Umbilical cord (tissue), 2 donors: Measurements from ENCODE around the gene SKA1. TPM values are rescaled to one million over a fixed set of nuclear protein-coding genes. Genes with fewer than 3 reads are reported as not detected.

Experiments
- DNase-seq: peaks from one replicate; pipeline ENCODE4 v3.0.0-alpha.2; 2015; ENCODE audit warnings: low spot score
- total RNA-seq: library from RNA; depleted of rRNA; stranded (reverse); fragments of >200 nt; gene quantifications from one replicate; pipeline ENCODE4 v1.2.3, GENCODE V29; 2014; ENCODE audit warnings: low replicate concordance; ENCODE audit not compliant: insufficient read depth

The SKA1 gene, protein sequence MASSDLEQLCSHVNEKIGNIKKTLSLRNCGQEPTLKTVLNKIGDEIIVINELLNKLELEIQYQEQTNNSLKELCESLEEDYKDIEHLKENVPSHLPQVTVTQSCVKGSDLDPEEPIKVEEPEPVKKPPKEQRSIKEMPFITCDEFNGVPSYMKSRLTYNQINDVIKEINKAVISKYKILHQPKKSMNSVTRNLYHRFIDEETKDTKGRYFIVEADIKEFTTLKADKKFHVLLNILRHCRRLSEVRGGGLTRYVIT
- total RNA-seq, result 2.9 TPM

DNA sequence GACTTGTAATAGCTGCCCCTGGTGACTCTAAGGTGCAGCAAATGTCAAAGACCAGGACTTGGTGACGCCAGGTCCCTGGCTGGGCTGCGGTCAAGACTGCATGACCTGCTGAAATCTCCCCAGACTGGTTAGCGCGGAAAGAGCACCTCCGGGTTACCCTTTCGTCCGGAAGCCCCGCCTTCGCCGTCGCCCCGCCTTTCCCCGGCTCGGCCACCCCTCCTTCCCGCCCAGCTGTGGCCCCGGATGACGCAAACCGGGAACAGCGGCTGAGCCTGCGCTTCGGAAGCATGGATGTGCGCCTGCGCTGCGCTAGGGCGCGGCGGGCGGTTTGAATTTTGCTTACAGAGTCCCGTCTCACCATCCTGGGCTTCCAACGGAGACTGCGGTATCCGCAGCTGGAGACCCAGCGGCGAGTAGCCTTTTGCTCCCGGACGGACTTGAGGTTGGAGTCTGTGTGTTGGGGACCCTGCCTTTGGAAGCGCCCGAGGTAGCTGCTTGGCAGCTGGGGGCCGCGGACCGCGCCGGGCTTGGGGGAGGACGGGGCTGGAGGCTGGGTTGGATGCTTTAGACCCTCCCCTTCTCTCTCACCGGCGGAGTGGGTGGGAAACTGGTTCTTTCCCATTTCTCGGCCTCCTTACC, at the start of gene SKA1:
TSS of gene SKA1 (plus strand) at position 294 of the 639 bp plus-strand sequence. CDS start 785 bp downstream, outside the sequence.
- DNase-seq, result peak; percentile 96

DNA sequence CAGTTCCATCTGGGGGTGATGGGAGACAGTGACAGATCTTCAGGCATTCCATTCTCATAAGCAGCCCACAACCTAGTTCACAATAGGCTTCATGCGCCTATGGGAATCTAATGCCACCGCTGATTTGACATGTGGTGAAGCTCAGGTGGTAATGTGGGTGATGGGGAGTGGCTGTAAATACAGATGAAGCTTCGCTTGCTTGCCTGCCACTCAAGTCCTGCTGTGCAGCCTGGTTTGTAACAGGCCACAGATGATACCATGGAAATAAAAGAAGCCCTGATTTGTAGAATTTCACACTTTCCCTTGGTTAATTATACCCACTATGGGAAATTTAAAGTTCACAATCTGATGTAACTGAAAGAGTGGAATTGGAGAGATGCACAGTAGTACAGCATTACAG, 46.9 kb upstream of the SKA1 start:
- no peak for DNase-seq

DNA sequence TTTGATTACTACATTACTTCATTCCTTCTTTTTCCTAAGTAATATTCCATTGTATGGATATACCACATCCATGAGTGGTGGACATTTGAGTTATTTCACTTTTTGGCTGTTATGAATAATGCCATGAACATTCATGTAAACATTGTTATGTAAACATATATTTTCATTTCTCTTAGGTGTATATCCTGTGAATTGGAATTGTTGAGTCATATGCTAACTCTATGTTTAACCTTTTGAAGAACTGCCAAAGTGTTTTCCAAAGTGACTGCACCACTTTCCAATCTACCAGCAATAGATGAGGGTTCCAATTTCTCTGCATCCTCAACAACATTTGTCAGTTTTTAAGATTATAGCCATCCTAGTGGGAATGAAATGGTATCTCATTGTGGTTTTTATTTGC, 44.7 kb upstream of the SKA1 start:
- no peak for DNase-seq

DNA sequence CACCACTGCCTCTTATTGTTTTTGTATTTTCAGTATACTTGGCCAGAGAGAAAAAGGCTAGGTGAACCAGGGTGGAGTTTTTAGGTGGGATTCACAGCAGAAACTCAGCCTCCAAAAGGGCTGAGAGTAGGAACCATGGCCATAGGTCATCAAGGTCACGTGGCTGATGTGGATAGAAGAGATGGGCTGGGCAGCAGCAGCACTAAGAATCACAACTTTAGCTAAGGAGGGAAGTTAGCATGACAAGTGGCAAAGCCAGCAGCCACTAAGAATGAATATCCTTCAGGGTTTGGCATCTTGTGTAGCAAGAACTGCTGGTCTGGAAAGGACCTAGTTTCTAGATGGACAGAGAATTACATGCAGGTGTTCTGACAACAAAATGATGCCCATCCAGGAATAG, 43.2 kb upstream of the SKA1 start:
- no peak for DNase-seq

DNA sequence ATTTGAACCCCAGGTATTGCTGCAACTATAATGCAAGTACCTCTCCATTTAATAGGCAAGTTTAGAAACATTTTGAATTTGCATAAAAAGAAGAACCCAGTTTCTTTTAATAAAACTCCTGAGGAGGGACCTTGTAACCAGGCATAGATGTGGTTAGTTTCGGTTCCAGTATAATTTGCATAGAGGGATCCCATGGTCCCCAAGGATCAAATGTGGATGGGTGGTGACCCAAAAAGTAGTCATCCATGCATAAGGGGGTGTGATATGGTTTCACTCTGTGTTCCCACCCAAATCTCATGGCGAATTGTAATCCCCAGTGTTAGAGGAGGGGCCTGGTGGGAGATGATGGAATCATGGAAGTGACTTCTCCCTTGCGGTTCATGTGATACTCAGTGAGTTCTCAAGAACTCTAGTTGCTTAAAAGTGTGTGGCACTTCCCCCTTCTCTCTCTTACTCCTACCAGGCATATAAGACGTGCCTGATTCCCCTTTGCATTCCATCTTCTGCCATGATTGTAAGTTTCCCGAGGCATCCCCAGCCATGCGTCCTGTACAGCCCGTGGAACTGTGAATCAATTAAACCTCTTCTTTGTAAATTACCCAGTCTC, 40.2 kb upstream of the SKA1 start:
- no peak for DNase-seq

DNA sequence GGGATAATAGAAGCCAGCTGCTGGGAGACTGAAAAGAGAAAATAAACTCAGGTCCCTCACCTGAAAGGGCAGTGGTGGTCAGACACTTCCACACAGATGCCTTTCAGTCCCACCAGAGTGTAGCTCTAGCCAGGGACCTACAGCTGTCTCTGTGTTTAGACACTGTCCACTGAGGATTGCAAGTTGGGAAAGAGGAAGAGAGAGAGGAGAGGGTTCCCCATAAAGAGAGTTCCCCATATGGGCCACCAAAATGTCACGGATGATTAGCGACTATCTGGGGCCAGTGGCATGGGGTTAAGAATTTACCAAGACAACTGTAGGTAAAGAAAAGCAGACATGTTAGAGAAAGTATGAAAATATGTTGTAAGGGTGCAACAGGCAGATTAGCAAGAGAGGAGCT, 36.7 kb upstream of the SKA1 start:
- no peak for DNase-seq

DNA sequence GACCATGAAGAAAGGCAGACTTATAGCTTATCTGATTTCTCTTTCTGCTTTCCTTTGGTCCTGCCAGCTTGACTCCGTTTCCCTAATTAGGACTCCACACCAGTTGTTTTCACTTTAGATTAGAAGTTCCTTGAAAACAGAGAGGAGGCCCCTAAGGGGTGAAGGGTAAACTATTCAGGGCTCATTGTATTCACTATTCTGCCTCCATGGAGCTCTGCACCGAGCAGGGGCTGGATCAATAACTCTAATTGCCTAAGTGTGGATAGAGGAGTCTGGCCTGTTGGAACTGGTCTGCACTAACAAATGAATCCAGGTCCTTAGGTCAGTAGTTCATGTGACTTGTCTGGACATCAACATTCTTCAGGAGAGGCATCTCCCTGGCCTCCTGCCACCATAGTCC, 36.1 kb upstream of the SKA1 start:
- DNase-seq, result no peak

DNA sequence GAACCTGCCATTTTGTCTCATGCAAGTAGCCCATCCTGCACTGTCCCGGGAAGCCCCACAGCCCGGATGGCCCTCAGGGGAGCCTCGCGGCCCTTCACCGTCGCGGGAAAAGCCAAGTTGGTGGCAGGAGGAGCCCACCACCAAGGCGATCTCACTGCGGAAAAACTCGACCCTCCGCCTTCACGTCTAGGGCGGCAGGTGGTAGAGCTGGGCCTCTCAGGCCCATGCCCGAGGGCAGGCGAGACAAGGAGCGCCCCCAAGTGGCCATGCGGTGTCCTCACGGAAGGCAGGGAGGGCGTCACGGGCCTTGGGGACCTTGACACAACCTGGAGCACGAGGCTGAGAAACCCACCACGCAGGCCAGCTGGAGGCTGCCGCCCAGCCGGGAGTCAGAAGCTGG, 34.8 kb upstream of the SKA1 start:
- DNase-seq, result no peak

DNA sequence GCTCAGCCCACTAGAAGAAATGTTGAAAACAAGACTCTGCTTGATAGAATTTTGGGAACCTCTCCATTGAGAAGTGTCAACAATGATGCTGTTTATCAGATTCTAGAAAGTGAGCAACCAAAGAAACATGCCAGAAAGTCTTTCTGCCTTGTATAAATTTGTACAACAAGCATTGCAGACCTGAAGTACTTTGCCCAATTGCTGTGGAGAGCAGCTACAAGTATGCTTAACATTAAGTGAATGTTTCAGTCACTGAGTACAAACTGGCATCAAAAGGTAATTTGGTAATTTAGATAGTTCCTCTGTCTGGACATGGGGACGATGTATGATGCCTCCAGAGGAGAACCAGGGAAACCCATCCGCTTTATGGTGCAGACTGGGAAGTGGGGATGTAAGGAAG, 33.4 kb upstream of the SKA1 start:
- no peak for DNase-seq

DNA sequence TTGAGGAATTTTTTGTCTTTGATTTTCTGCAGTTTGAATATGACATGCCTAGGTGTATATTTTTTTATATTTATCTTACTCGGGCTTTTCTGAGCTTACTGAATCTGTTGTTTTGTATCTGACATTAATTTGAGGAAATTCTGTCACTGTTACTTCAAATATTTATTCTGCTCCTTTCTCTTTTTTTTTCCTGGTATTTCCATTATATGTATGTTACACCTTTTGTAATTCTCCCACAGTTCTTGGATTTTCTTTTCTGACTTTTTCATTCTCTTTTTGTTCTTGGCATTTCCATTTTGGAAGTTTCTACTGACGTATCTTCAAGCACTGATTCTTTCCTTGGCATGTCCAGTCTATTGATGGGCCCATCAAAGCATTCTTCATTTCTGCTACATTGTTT, 24.1 kb upstream of the SKA1 start:
- DNase-seq, result no peak

DNA sequence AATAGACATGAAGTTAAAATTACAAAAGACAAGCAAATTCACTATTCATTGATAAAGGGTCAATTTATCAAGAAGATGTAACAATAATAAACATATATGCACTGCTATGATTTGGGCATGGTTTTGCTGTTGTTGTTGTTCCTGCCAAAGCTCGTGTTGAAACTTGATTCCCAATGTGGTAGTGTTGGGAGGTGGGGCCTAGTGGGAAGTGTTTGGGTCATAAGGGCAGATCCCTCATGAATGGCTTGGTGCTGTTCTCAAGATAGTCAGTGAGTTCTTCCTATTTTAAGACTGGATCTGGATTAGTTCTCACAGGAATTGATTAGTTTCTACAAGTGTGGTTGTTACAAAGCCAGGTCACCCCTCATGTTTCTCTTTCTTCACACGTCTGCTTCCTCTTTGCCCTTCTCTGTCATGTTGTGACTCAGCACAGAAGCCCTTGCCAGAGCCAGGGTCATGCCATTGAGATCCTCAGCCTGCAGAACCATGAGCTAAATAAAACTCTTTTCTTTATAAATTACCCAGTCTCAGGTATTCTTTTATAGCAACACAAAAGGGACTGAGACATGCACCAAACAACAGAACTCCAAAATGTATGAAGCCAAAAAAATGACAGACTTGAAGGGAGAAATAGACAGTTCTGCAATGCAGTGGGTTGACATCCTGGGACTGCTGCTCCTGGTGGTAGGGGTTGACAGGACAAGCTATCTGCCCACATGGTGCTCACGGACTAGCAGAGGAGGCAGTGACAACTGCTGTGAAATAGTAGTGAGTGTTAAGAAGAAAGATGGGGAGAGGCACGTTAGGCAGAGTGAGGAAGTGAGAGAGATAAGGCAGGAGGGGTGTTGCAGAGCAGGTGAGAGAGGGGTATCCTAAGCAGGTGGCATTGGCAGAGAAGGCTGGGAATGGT, 18.6 kb upstream of the SKA1 start:
- DNase-seq, result no peak

DNA sequence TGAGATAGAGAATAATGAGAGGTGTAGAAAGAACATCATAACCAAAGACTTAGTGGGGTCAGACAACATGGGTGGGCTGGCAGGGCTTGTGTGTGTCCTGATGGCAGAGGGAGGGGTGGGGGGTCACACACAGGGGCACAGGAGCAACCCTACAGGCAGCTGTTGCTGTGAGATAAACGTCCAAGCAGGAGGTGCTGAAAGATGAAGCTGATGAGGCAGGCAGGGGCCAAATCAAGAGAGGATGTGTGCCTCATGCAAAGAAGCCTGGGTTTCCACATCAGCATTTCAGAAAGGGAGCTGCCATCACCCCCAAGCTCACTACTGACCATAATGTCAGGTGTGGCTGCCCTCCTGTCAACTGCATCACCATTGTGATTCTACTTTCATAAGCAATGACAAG, 16.0 kb upstream of the SKA1 start:
- no peak for DNase-seq

DNA sequence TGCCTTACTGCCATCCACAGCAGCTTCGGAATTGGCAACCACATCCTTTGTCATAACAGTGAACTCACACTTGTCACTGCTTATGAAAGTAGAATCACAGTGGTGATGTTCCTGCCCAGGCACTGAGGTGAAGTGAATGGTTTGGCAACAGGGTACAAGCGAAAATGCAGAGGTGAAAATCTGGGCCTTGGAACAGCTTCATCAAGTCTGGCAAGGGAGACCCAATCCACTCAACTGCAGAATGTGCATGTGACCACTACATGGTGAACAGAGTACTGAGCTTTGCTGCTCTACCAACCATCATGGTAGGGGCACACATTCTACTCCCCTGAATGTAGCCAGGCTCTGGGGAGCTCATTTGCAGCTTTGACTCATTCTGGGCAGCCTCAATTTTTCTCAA, 15.0 kb upstream of the SKA1 start:
- no peak for DNase-seq

DNA sequence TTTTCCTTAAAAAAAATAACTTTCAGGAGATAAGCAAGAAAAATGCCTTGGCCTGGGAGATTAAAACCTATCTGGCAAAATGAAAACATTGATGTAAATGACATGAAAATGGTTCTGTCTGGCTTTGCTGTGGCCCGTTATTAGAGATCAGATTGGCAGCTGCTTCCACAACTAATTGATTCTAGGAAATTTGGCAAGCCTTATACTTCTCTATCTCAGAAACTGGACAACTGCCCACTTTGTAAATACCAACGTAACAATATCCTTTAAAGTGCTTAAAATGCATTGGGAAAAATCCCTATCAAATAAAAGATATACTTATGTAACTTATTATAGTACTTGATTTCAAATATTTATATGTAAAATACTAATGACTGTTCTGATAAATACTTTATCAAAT, 14.2 kb upstream of the SKA1 start:
- DNase-seq, result no peak

DNA sequence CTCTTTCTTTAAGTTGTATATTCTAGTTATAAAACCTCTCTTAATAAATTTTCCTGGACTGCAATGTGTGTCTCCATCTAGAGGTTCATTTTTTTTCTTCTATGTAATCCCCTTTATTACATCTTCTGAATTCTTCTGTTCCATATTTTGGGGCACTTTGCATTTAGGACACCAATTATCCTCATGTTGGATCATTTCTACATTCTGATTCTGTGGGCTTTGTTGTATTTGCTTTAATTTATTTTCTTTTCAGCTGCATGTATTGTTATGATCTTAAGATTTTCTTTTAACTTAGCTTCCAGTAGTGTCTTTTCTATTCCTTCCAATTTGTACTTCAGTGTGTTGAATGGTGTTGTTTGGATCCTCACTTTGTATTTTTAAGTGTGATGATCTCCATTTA, 5.2 kb upstream of the SKA1 start:
- no peak for DNase-seq

DNA sequence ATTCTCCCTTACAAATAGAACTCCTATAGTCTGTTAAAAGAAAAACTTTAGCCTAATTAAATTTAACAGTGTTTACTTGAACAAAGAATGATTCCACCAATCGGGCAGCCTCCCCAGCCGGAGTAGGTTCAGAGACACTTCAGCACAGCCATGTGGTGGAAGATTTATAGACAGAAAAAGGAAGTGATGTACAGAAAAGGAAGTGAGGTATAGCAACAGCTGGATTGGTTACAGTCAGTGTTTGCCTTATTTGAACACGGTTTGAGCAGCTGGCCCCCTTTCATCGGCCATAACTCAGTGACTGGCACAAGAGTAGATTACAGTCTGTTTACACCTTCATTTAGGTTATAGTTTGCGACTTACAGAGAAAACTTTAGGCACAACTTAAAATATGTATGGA, 2.1 kb upstream of the SKA1 start:
- no peak for DNase-seq

DNA sequence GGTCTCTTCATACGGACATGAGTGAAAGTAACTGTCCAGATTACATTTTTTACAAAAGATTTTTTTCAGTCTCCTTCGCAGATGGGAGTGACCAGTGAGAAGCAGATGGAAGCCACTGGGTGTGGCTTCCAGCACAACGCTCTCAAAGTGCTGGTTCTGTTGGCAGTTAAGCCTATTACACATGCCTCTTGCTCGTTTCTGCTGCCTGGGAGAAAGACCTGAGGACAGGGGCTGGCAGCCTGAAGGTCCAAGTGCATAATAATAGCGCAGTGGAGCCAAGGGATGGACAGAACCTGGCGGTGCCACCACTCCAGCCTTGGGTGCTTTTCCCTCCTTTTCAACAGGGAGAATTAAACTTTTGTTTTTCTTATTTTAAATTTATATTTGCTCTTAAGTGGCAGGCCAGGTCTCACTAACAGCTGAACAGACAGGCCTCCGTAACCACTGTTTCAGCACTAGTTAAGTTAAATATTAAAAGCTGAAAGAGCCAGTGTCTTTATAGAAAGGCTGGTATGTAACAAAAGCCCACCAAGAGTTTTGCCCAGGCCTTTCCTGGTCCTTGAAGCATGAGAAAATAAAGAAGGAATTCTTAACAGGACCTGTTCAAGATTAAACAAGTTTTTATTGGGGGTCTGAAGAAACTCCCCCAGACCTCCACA, 1.2 kb upstream of the SKA1 start:
- DNase-seq, result no peak

DNA sequence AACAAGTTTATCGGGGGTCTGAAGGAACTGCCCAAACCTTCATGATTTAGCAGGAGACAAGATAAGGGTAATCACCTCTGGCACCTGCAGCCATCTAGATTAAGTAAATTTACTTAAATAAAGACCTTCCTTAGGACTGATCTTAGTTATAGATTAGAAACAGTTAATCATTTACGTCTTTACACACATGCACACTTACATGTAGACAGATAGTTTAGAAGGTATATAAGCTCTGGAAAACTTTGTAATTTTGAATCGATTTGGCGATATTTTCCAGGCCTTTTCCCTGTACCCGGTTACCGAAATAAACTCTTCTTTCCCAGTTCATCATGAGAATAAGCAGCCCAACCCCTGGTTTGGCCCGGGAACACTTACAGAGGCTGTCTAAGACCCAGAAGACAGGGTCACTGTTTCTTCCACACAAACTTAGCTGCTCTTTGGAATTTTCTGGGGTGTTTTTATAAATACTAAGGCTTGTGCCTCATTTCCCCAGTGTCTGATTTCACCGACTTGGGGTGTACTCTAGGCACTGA, 560 bp upstream of the SKA1 start:
- DNase-seq, result no peak

DNA sequence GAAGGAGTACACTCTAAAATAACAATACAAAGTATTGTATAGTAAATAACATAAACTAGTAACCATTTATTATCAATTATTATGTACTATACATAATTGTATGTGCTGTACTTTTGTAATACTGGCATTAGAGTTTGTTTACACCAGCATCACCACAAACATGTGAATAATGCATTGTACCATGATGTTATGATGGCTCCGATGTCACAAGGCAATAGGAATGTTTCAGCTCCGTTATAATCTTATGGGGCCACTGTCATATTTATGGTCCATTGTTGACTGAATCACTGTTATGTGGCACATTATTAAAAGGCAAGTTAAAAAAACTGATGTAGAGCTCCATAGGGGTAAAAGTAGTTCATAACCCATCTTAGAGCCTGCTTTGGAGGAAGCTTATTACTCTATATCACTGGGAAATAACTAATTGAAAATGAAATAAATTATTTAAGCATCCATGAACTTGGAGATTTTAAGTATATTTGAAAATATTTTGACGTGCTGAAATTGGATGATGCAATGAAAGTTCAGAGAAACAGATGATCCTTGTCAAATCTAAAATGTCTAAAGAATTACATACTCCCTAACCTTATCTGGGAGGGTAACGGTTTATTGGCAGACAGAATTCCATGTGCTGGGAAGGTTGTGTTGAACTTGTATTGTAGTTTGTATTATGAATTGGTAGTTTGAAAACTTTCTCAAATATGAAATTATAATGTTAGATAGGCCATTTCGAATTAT, 2.4 kb downstream of the SKA1 start:
- DNase-seq, result no peak

DNA sequence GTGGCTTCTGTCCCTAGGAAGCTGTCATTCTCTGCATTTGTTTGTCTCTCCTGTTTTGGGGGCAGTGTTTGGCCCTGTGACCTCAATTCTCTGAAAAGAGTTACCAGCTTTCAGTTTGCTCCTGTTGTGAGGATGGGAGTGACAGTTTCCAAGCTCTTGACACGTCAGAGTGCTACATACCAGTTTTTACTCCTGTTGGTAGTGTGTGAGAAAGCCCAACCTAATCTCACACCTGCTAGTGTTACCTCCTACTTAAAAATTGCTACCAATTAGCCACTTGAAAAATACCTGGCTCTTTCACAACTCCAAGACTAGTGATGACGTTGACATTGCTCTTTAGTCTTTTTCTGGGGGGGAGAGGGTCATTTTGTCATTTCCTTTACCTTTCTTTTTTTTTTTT, 14.1 kb downstream of the SKA1 start:
- no peak for DNase-seq

DNA sequence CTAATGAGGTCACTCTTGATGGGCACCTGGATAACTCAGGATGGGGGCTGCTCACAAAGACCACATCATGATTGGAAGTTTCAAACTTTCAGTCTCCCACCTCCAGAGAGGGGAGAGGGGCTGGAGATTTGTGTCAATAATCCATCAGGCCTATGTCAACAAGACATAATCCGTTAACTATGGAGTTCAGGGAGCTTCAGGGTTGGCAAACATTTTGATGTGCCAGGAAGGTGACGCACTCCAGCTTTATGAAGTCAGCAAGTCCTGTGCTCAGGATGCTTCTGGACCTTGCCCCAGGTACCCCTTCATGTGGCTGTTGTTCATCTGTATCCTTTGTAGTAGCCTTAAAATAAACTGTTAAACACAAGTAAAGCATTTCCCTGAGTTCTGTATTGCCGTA, 19.0 kb downstream of the SKA1 start:
- DNase-seq, result no peak
